Measurements from ENCODE around the gene GPR18. TPM values are rescaled to one million over a fixed set of nuclear protein-coding genes. Genes with fewer than 3 reads are reported as not detected.
"Not testable (repeated sequence)": the region's sequence is repeated elsewhere in the genome, so short reads cannot be mapped to it uniquely, and the experiment has no call there.

The GPR18 gene
- total RNA-seq, 1 experiment from 2014 or later, result not detected

DNA sequence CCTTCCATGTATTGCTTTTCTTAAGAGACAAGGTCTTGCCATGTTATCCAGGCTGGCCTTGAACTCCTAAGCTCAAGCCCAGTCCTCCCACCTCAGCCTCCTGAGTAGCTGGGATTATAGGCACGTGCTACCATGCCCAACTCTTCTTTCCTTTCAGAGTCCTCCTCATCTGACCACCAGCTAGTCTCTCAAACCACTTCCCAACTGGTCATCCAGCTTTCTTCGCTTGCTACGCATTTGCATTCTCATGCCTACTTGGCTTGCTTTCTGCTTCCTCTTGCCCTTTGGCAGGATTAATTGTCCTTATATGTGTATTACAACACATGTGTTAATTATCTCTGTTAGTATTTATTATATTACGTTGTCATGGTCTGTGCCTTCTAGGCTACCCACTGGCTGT, 6.3 kb downstream of the GPR18 start:
- no peaks in the 10 kb centered on the region for H3K9me3 ChIP-seq (ENCODE audit: low read depth, low read length, poor library complexity, severe bottlenecking)
- no peaks in the 10 kb centered on the region for H3K4me1 ChIP-seq (ENCODE audit: insufficient read depth, low read length, poor library complexity, severe bottlenecking)
- BruUV-seq (replicated peaks), result no TSS peak
- DNase-seq (ENCODE audit: low spot score), result no peak
- H3K27me3 ChIP-seq (replicated peaks; ENCODE audit: insufficient read depth, low read depth, low read length, poor library complexity), result no peaks in the 10 kb centered on the region
- TF ChIP-seq, protein P1, sequence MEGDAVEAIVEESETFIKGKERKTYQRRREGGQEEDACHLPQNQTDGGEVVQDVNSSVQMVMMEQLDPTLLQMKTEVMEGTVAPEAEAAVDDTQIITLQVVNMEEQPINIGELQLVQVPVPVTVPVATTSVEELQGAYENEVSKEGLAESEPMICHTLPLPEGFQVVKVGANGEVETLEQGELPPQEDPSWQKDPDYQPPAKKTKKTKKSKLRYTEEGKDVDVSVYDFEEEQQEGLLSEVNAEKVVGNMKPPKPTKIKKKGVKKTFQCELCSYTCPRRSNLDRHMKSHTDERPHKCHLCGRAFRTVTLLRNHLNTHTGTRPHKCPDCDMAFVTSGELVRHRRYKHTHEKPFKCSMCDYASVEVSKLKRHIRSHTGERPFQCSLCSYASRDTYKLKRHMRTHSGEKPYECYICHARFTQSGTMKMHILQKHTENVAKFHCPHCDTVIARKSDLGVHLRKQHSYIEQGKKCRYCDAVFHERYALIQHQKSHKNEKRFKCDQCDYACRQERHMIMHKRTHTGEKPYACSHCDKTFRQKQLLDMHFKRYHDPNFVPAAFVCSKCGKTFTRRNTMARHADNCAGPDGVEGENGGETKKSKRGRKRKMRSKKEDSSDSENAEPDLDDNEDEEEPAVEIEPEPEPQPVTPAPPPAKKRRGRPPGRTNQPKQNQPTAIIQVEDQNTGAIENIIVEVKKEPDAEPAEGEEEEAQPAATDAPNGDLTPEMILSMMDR (conservative IDR thresholded peaks at IDR 0.05; ENCODE audit: low read depth, low read length), result no peak
- no peak for TF ChIP-seq EZH2 (IDR thresholded peaks at IDR 0.05; ENCODE audit: borderline replicate concordance, low read depth, low read length, poor library complexity, severe bottlenecking)
- H3K36me3 ChIP-seq (ENCODE audit: insufficient read depth, low read length, poor library complexity, severe bottlenecking), result peaks cover 4% of the 10 kb centered on the region
- no peak overlapping the region for H3K4me3 ChIP-seq (ENCODE audit: low read depth, low read length, poor library complexity, severe bottlenecking)
- CTCF ChIA-PET, result no interaction called here
- H3K27ac ChIP-seq (ENCODE audit: low read depth, low read length, poor library complexity, severe bottlenecking), result no peak overlapping the region
- intact Hi-C loops (cut with micrococcal nuclease; ENCODE audit: unreplicated experiment), result no loop called here
- POLR2A ChIA-PET (ENCODE audit: low non-redundant PET), result no interaction called here

DNA sequence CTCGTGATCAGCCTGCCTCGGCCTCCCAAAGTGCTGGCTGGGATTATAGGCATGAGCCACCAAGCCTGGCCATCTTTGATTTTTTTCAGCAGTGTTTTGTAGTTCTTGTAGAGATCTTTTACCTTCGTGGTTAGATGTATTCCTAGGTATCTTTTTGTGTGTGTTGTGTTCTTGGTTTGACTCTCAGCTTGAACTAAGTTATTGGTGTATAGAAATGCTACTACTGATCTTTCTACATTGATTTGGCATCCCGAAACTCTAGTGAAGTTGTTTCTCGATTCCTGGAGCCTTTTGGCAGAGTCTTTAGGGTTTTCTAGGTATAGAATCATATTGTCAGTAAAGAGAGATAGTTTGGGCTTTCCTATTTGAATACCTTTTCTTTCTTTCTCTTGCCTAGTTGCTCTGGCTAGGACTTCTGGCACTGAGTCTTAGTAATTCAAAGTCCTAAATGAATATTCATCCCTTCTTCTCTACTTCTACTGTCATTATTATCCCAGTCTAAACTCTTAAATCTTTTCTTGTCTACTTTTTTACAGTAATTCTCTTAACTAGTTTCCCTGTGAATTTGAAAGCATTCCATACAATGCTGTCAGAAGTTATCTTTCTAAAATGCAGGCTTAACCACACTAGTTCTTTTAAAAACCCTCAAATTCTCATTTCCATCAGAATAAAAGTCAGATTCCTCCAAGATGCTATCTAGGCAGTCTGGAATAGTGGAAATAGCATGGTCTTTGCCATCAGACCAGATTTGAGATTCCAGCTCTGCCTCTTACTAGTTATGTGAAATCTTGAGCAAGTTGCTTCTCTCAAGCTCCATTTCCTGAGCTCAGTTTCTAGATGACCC, 7.0 kb downstream of the GPR18 start:
- ChIA-PET POLR2A (ENCODE audit: low non-redundant PET) (no interaction called here), CTCF (no interaction called here)
- H3K4me3 ChIP-seq (ENCODE audit: low read depth, low read length, poor library complexity, severe bottlenecking), result no peak overlapping the region
- H3K36me3 ChIP-seq (ENCODE audit: insufficient read depth, low read length, poor library complexity, severe bottlenecking), result peaks cover 4% of the 10 kb centered on the region
- no peaks in the 10 kb centered on the region for H3K4me1 ChIP-seq (ENCODE audit: insufficient read depth, low read length, poor library complexity, severe bottlenecking)
- TF ChIP-seq, protein P1 (conservative IDR thresholded peaks at IDR 0.05; ENCODE audit: low read depth, low read length), result no peak
- TF ChIP-seq EZH2 (IDR thresholded peaks at IDR 0.05; ENCODE audit: borderline replicate concordance, low read depth, low read length, poor library complexity, severe bottlenecking), result no peak
- DNase-seq (ENCODE audit: low spot score), result no peak
- intact Hi-C loops (cut with micrococcal nuclease; ENCODE audit: unreplicated experiment), result no loop called here
- no peaks in the 10 kb centered on the region for H3K9me3 ChIP-seq (ENCODE audit: low read depth, low read length, poor library complexity, severe bottlenecking)
- H3K27ac ChIP-seq (ENCODE audit: low read depth, low read length, poor library complexity, severe bottlenecking), result no peak overlapping the region
- H3K27me3 ChIP-seq (replicated peaks; ENCODE audit: insufficient read depth, low read depth, low read length, poor library complexity), result no peaks in the 10 kb centered on the region
- no TSS peak for BruUV-seq (replicated peaks)

DNA sequence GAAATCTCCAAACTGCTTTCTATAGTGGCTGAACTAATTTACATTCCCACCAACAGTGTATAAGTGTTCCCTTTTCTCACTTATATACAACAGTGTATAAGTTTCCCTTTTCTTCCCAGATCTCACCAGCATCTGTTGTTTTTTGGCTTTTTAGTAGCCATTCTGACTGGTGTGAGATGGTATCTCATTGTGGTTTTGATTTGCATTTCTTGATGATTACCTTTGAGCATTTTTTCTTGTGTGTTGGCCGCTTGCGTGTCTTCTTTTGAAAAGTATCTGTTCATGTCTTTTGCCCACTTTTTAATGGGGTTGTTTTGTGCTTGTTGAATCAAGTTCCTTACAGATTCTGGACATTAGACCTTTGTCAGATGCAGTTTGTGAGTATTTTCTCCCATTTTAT, 8.6 kb downstream of the GPR18 start:
- POLR2A ChIA-PET (ENCODE audit: low non-redundant PET); H3K27ac ChIP-seq (ENCODE audit: low read depth, low read length, poor library complexity, severe bottlenecking); H3K36me3 ChIP-seq (ENCODE audit: insufficient read depth, low read length, poor library complexity, severe bottlenecking); H3K4me3 ChIP-seq (ENCODE audit: low read depth, low read length, poor library complexity, severe bottlenecking); CTCF ChIA-PET; H3K27me3 ChIP-seq (replicated peaks; ENCODE audit: insufficient read depth, low read depth, low read length, poor library complexity); intact Hi-C loops (cut with micrococcal nuclease; ENCODE audit: unreplicated experiment); H3K9me3 ChIP-seq (ENCODE audit: low read depth, low read length, poor library complexity, severe bottlenecking); BruUV-seq (replicated peaks); H3K4me1 ChIP-seq (ENCODE audit: insufficient read depth, low read length, poor library complexity, severe bottlenecking); DNase-seq (ENCODE audit: low spot score): not testable (repeated sequence)

DNA sequence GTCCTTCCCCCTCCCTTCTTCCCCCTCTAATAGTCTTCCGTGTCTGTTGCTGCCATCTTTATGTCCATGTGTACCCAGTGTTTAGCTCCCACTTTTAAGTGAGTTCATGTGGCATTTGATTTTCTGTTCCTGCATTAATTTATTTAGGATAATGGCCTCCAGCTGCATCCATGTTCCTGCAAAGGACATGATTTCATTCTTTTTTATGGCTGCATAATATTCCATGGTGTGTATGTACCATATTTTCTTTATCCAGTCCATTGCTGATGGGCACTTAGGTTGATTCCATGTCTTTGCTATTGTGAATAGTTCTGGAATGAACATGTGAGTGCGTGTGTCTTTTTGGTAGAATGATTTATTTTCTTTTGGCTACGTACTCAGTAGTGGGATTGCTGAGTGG, 9.0 kb downstream of the GPR18 start:
- intact Hi-C loops (cut with micrococcal nuclease; ENCODE audit: unreplicated experiment); H3K27ac ChIP-seq (ENCODE audit: low read depth, low read length, poor library complexity, severe bottlenecking); CTCF ChIA-PET; POLR2A ChIA-PET (ENCODE audit: low non-redundant PET); BruUV-seq (replicated peaks); H3K27me3 ChIP-seq (replicated peaks; ENCODE audit: insufficient read depth, low read depth, low read length, poor library complexity); DNase-seq (ENCODE audit: low spot score); H3K36me3 ChIP-seq (ENCODE audit: insufficient read depth, low read length, poor library complexity, severe bottlenecking); H3K4me1 ChIP-seq (ENCODE audit: insufficient read depth, low read length, poor library complexity, severe bottlenecking); H3K4me3 ChIP-seq (ENCODE audit: low read depth, low read length, poor library complexity, severe bottlenecking); H3K9me3 ChIP-seq (ENCODE audit: low read depth, low read length, poor library complexity, severe bottlenecking): not testable (repeated sequence)
